IMR-90 (cell line): ENCODE data around the gene RUSF1. TPM values are rescaled to one million over a fixed set of nuclear protein-coding genes. Genes with fewer than 3 reads are reported as not detected.

ENCODE experiments used
- ATAC-seq: fragments of 200-7000 bp; cut with Tn5 transposase; 2 replicates; pipeline ENCODE4 v1.9.1; 2020; ENCODE audit warnings: low read depth, mild to moderate bottlenecking, moderate library complexity
- BruUV-seq: library from RNA; stranded (reverse); fragments of 400-500 nt; replicated peaks from 2 replicates; lab custom pipeline; 2021; lab: Mats Ljungman, UMichigan
- CTCF ChIA-PET: fragments of 300-600 bp; formaldehyde crosslinking; extraction: SDS; loops from one replicate; lab custom pipeline; 2021; ENCODE audit warnings: antibody characterized with exemption; lab: Yijun Ruan, JAX
- POLR2A ChIA-PET: fragments of 300-600 bp; sonication (Branson Sonifier 250); formaldehyde crosslinking; loops from one replicate; lab custom pipeline; 2022; ENCODE audit warnings: antibody characterized with exemption; ENCODE audit not compliant: unreplicated experiment; lab: Charles Lee
- DNase-seq: peaks from one replicate; pipeline ENCODE4 v3.0.0; 2013
- H2AFZ ChIP-seq: replicated peaks from 2 replicates; pipeline ENCODE3; 2013; ENCODE audit warnings: low read length, mild to moderate bottlenecking; ENCODE audit not compliant: poor library complexity
- H2AK5ac ChIP-seq: 2 replicates; pipeline ENCODE4 v1.6.1; 2013; ENCODE audit warnings: low read depth, low read length, inconsistent platforms
- H2AK9ac ChIP-seq: replicated peaks from 2 replicates; pipeline ENCODE3; 2013; ENCODE audit warnings: mild to moderate bottlenecking, low read depth, low read length, moderate library complexity; ENCODE audit not compliant: poor library complexity
- H2BK120ac ChIP-seq: 2 replicates; pipeline ENCODE4 v1.6.1; 2013; ENCODE audit warnings: low read depth, low read length, inconsistent platforms
- H2BK15ac ChIP-seq: 3 replicates; pipeline ENCODE4 v1.6.1; 2013; ENCODE audit warnings: low read depth, low read length, inconsistent platforms
- H2BK20ac ChIP-seq: 2 replicates; pipeline ENCODE4 v1.6.1; 2013; ENCODE audit warnings: low read depth, mild to moderate bottlenecking, inconsistent platforms, low read length, moderate library complexity
- H2BK5ac ChIP-seq: 2 replicates; pipeline ENCODE4 v1.6.1; 2013; ENCODE audit warnings: mild to moderate bottlenecking, low read depth, low read length, inconsistent platforms; ENCODE audit not compliant: poor library complexity, severe bottlenecking
- H3K14ac ChIP-seq: replicated peaks from 2 replicates; pipeline ENCODE4 v1.6.1; 2013; ENCODE audit warnings: low read depth, low read length, inconsistent platforms
- H3K18ac ChIP-seq: 2 replicates; pipeline ENCODE4 v1.6.1; 2013; ENCODE audit warnings: low read depth, low read length, control low read depth
- H3K23ac ChIP-seq: 2 replicates; pipeline ENCODE4 v1.6.1; 2013; ENCODE audit warnings: low read depth, low read length, inconsistent platforms
- H3K27ac ChIP-seq: 2 replicates; pipeline ENCODE4 v1.5.1; 2013; ENCODE audit warnings: mild to moderate bottlenecking, control low read depth, low read length; ENCODE audit not compliant: insufficient read depth
- H3K27me3 ChIP-seq: 2 replicates; pipeline ENCODE4 v1.6.1; 2013; ENCODE audit warnings: low read length; ENCODE audit not compliant: control insufficient read depth, insufficient read depth
- H3K36me3 ChIP-seq: 2 replicates; pipeline ENCODE4 v1.6.1; 2013; ENCODE audit warnings: low read length, mixed read lengths; ENCODE audit not compliant: control insufficient read depth, insufficient read depth
- H3K4ac ChIP-seq: 2 replicates; pipeline ENCODE4 v1.6.1; 2013; ENCODE audit warnings: low read depth, low read length, inconsistent platforms
- H3K4me1 ChIP-seq: 2 replicates; pipeline ENCODE4 v1.6.1; 2013; ENCODE audit warnings: low read length, mixed read lengths; ENCODE audit not compliant: control insufficient read depth, insufficient read depth
- H3K4me2 ChIP-seq: 2 replicates; pipeline ENCODE4 v1.6.1; 2013; ENCODE audit warnings: low read depth, mild to moderate bottlenecking, control low read depth, low read length, moderate library complexity
- H3K4me3 ChIP-seq: 2 replicates; pipeline ENCODE4 v1.5.1; 2013; ENCODE audit warnings: low read depth, mild to moderate bottlenecking, control low read depth, low read length, moderate library complexity; ENCODE audit not compliant: insufficient read depth
- H3K56ac ChIP-seq: 2 replicates; pipeline ENCODE4 v1.6.1; 2013; ENCODE audit warnings: low read length, inconsistent platforms; ENCODE audit not compliant: insufficient read depth; ENCODE audit errors: extremely low read depth
- H3K79me1 ChIP-seq, 2 experiments: 2 replicates each; pipeline ENCODE4 v1.6.1; 2013; ENCODE audit warnings: low read length in 2 of 2, inconsistent platforms in 1 of 2, low read depth in 1 of 2
- H3K9ac ChIP-seq: 2 replicates; pipeline ENCODE4 v1.6.1; 2013; ENCODE audit warnings: low read depth, low read length, control low read depth
- H3K9me1 ChIP-seq: 2 replicates; pipeline ENCODE4 v1.6.1; 2013; ENCODE audit warnings: low read length, inconsistent platforms; ENCODE audit not compliant: insufficient read depth
- H3K9me3 ChIP-seq: 2 replicates; pipeline ENCODE4 v1.6.1; 2013; ENCODE audit warnings: low read length; ENCODE audit not compliant: control insufficient read depth, insufficient read depth
- H4K20me1 ChIP-seq: 2 replicates; pipeline ENCODE4 v1.6.1; 2013; ENCODE audit warnings: low read length, inconsistent platforms; ENCODE audit not compliant: insufficient read depth
- H4K5ac ChIP-seq: 2 replicates; pipeline ENCODE4 v1.6.1; 2013; ENCODE audit warnings: mild to moderate bottlenecking, low read depth, low read length, control low read depth
- H4K8ac ChIP-seq, 2 experiments: 2 replicates each; pipeline ENCODE4 v1.6.1; 2013; ENCODE audit warnings: low read depth in 2 of 2, low read length in 2 of 2, control low read depth in 1 of 2, inconsistent platforms in 1 of 2
- H4K91ac ChIP-seq: 2 replicates; pipeline ENCODE4 v1.6.1; 2013; ENCODE audit warnings: low read depth, low read length, inconsistent platforms; ENCODE audit not compliant: insufficient read depth
- CEBPB ChIP-seq: IDR thresholded peaks from 2 replicates; pipeline ENCODE4 v1.6.1; 2012; ENCODE audit warnings: low read depth, low read length, improper control_type of control experiment
- RAD21 ChIP-seq: IDR thresholded peaks from 2 replicates; pipeline ENCODE4 v1.6.1; 2012; ENCODE audit warnings: low read length, improper control_type of control experiment
- RCOR1 ChIP-seq: IDR thresholded peaks from 2 replicates; pipeline ENCODE4 v1.6.1; 2012; ENCODE audit warnings: mild to moderate bottlenecking, low read length, improper control_type of control experiment; ENCODE audit not compliant: insufficient replicate concordance
- RFX5 ChIP-seq: IDR thresholded peaks from 2 replicates; pipeline ENCODE4 v1.8.0; 2012; ENCODE audit warnings: low read depth, mild to moderate bottlenecking, low read length, moderate library complexity
- SMC3 ChIP-seq: fragments of 150-350 bp; IDR thresholded peaks from 2 replicates; pipeline ENCODE4 v1.6.1; 2016; ENCODE audit warnings: low read depth, mild to moderate bottlenecking, antibody characterized with exemption, low read length, moderate library complexity
- WGBS, 2 experiments: methylation state at CpG; one replicate each; pipeline versions ENCODE4 v1.1.5 to v1.1.7; 2013; ENCODE audit warnings: missing lambda C conversion rate in 2 of 2; ENCODE audit not compliant: insufficient read length in 1 of 2; ENCODE audit errors: extremely low coverage in 2 of 2; 5-methylcytosine and 5-hydroxymethylcytosine counted together
- dilution Hi-C: fragments of 300-500 bp; cut with HindIII; formaldehyde crosslinking; loops from one replicate; pipeline ENCODE4 v1.14.3; 2018; ENCODE audit warnings: low sequenced_read_pairs; ENCODE audit not compliant: unreplicated experiment
- in situ Hi-C: fragments of 300-500 bp; cut with MboI; formaldehyde crosslinking; loops from 3 replicates; pipeline ENCODE4 v1.14.3; 2019; ENCODE audit warnings: low sequenced_read_pairs, inconsistent platforms, mixed read lengths
- intact Hi-C: fragments of 100-400 bp; cut with micrococcal nuclease; formaldehyde crosslinking; loops from 2 replicates; pipeline ENCODE4 v1.10.0; 2022
- polyA plus RNA-seq, 3 experiments: library from polyadenylated mRNA; depleted of rRNA; stranded (reverse); fragments of >200 nt; gene quantifications; 2 replicates each; pipeline ENCODE4 v1.2.3, GENCODE V29; 2012; ENCODE audit warnings: low replicate concordance in 1 of 3
- total RNA-seq: library from RNA; depleted of rRNA; stranded (reverse); fragments of >200 nt; gene quantifications from 2 replicates; pipeline ENCODE4 v1.2.3, GENCODE V29; 2012
- TF ChIP-seq, protein P1 (sequence below): fragments of 150-350 bp; IDR thresholded peaks from 2 replicates; pipeline ENCODE4 v1.6.1; 2017; ENCODE audit warnings: mild to moderate bottlenecking, antibody characterized with exemption, low read length, low read depth
- TF ChIP-seq, protein P2 (sequence below): fragments of 150-350 bp; IDR thresholded peaks from 2 replicates; pipeline ENCODE4 v1.6.1; 2016; ENCODE audit warnings: low read depth, mild to moderate bottlenecking, low read length, moderate library complexity, borderline replicate concordance

The RUSF1 gene
- total and polyA plus RNA-seq, 2 of the 4 experiments (the other 2 are of a cell fraction) = 22.9 to 65.0 TPM

GRCh38 chr16:31489298-31489564 is 19.0 kb downstream of the RUSF1 start:
- POLR2A ChIA-PET = no interaction called here
- no peak overlapping the region for H4K5ac ChIP-seq
- peaks cover 35% of the 10 kb centered on the region for H3K36me3 ChIP-seq
- BruUV-seq = no TSS peak
- no peak overlapping the region for H2BK15ac ChIP-seq
- H3K79me1 ChIP-seq = no peaks in the 10 kb centered on the region
- DNase-seq = no peak
- H2AFZ ChIP-seq = no peak overlapping the region
- intact Hi-C loops = no loop called here
- no peak overlapping the region for H3K18ac ChIP-seq
- peaks cover 3% of the 10 kb centered on the region; the same call in 1 of the 2 replicates for H4K20me1 ChIP-seq
- no peak overlapping the region for H3K27ac ChIP-seq
- no peak overlapping the region for H4K8ac ChIP-seq
- in situ Hi-C loops = no loop called here
- H3K9me3 ChIP-seq = no peaks in the 10 kb centered on the region
- peak overlapping the region; percentile 31 for H2AK9ac ChIP-seq
- H3K4me3 ChIP-seq = no peak overlapping the region
- no peak overlapping the region for H3K14ac ChIP-seq
- dilution Hi-C loops = no loop called here
- TF ChIP-seq SMC3 (no peak), RCOR1 (no peak), CEBPB (no peak), RFX5 (no peak), RAD21 (no peak)
- TF ChIP-seq, protein P1, sequence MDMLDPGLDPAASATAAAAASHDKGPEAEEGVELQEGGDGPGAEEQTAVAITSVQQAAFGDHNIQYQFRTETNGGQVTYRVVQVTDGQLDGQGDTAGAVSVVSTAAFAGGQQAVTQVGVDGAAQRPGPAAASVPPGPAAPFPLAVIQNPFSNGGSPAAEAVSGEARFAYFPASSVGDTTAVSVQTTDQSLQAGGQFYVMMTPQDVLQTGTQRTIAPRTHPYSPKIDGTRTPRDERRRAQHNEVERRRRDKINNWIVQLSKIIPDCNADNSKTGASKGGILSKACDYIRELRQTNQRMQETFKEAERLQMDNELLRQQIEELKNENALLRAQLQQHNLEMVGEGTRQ = no peak
- TF ChIP-seq, protein P2, sequence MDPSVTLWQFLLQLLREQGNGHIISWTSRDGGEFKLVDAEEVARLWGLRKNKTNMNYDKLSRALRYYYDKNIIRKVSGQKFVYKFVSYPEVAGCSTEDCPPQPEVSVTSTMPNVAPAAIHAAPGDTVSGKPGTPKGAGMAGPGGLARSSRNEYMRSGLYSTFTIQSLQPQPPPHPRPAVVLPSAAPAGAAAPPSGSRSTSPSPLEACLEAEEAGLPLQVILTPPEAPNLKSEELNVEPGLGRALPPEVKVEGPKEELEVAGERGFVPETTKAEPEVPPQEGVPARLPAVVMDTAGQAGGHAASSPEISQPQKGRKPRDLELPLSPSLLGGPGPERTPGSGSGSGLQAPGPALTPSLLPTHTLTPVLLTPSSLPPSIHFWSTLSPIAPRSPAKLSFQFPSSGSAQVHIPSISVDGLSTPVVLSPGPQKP = no peak
- CTCF ChIA-PET = interaction anchor here (0.7 kb wide), 1 partner anchor 36 kb away, joined by 3 read pairs; no protein-coding TSS in a partner anchor
- no peak overlapping the region for H2AK5ac ChIP-seq
- H2BK120ac ChIP-seq = no peak overlapping the region
- H4K91ac ChIP-seq = no peak overlapping the region
- H3K4me1 ChIP-seq = peaks cover 6% of the 10 kb centered on the region; the same call in 1 of the 2 replicates
- ATAC-seq = no peak
- peaks cover 7% of the 10 kb centered on the region; the same call in 1 of the 2 replicates for H3K27me3 ChIP-seq
- H3K23ac ChIP-seq = no peak overlapping the region
- H2BK5ac ChIP-seq = no peak overlapping the region
- H2BK20ac ChIP-seq = no peak overlapping the region
- H3K4me2 ChIP-seq = no peak overlapping the region
- H3K9me1 ChIP-seq = no peaks in the 10 kb centered on the region; the same call in 1 of the 2 replicates
- no peak overlapping the region for H3K4ac ChIP-seq
- WGBS, 2 experiments = 71% methylated on average over 4 of the region's 7 CpGs; no CpG with 5 or more reads in 1 of the 2 experiments
- H3K9ac ChIP-seq = no peak overlapping the region
- no peak overlapping the region for H3K56ac ChIP-seq
